DOHH2 (cell line): ENCODE data around the gene ZNF37A.

Experiments used
- H3F3A ChIP-seq: fragments of 200-600 bp; sonication (generic), shearing (Covaris generic); 2 replicates; pipeline ENCODE4 v1.6.0; 2016; ENCODE audit warnings: antibody characterized with exemption, mild to moderate bottlenecking; ENCODE audit not compliant: control insufficient read depth, insufficient read depth
- H3K27ac ChIP-seq: fragments of 200-600 bp; sonication (generic); 2 replicates; pipeline ENCODE4 v1.5.1; 2014; ENCODE audit warnings: low read depth, mild to moderate bottlenecking, low read length, moderate library complexity
- H3K27me3 ChIP-seq: fragments of 200-600 bp; sonication (generic); 2 replicates; pipeline ENCODE4 v1.6.1; 2014; ENCODE audit warnings: mild to moderate bottlenecking, low read length, mixed read lengths; ENCODE audit not compliant: control insufficient read depth
- H3K36me3 ChIP-seq: fragments of 200-600 bp; sonication (generic); 2 replicates; pipeline ENCODE4 v1.6.1; 2014; ENCODE audit warnings: mild to moderate bottlenecking, low read length, moderate library complexity, mixed read lengths; ENCODE audit not compliant: control insufficient read depth
- H3K4me1 ChIP-seq: fragments of 200-600 bp; sonication (generic); 2 replicates; pipeline ENCODE4 v1.6.1; 2014; ENCODE audit warnings: mild to moderate bottlenecking, low read length, mixed read lengths; ENCODE audit not compliant: control insufficient read depth
- H3K4me2 ChIP-seq: fragments of 200-600 bp; sonication (generic); 2 replicates; pipeline ENCODE4 v1.6.0; 2014; ENCODE audit warnings: mild to moderate bottlenecking, low read length, moderate library complexity
- H3K4me3 ChIP-seq: fragments of 200-600 bp; sonication (generic); 2 replicates; pipeline ENCODE4 v1.5.1; 2014; ENCODE audit warnings: mild to moderate bottlenecking, low read length, mixed read lengths
- H3K79me2 ChIP-seq: fragments of 200-600 bp; sonication (generic); 2 replicates; pipeline ENCODE4 v1.6.1; 2014; ENCODE audit warnings: mild to moderate bottlenecking, low read length, mixed read lengths; ENCODE audit not compliant: control insufficient read depth
- H3K9me2 ChIP-seq: fragments of 200-600 bp; sonication (generic); replicated peaks from 2 replicates; pipeline ENCODE4 v1.6.1; 2014; ENCODE audit warnings: mild to moderate bottlenecking, low read length, mixed read lengths; ENCODE audit not compliant: control insufficient read depth
- H3K9me3 ChIP-seq: fragments of 200-600 bp; sonication (generic); 2 replicates; pipeline ENCODE4 v1.6.1; 2014; ENCODE audit warnings: antibody characterized with exemption, low read length, mixed read lengths; ENCODE audit not compliant: control insufficient read depth, insufficient read depth
- H4K20me1 ChIP-seq: fragments of 200-600 bp; sonication (generic); 2 replicates; pipeline ENCODE4 v1.6.0; 2014; ENCODE audit warnings: low read depth, mild to moderate bottlenecking, antibody characterized with exemption, low read length, moderate library complexity; ENCODE audit not compliant: control insufficient read depth, insufficient read depth
- EZH2phosphoT487 ChIP-seq: fragments of 200-600 bp; sonication (generic); IDR thresholded peaks from 2 replicates; pipeline ENCODE4 v1.6.1; 2017; ENCODE audit warnings: borderline replicate concordance, mild to moderate bottlenecking, antibody characterized with exemption, low read length, moderate library complexity, mixed read lengths
- TF ChIP-seq, protein P1 (sequence below): fragments of 200-600 bp; sonication (generic); IDR thresholded peaks from one replicate; pipeline ENCODE4 v1.5.1; 2014; ENCODE audit warnings: antibody characterized with exemption, mild to moderate bottlenecking, low read depth, low read length; ENCODE audit not compliant: poor library complexity, severe bottlenecking

The ZNF37A gene

DNA sequence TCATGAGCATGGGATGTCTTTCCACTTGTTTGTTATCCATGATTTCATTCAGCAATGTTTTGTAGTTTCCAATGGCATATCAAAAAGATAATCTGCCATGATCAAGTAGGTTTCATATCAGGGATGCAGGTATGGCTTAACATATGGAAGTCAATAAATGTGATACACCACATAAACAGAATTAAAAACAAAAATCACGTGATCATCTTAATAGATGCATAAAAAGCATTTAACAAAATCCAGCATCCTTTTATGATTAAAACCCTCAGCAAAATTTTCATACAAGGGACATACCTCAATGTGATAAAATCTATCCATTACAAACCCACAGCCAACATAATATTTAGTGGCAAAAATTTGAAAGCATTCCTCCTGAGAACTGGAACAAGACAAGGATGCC lies 90.3 kb downstream of the ZNF37A start:
- no peaks in the 10 kb centered on the region for H3K9me3 ChIP-seq
- H3K4me3 ChIP-seq: no peak overlapping the region
- H3F3A ChIP-seq: no peaks in the 10 kb centered on the region
- no peak overlapping the region for H3K4me2 ChIP-seq
- no peak for TF ChIP-seq EZH2phosphoT487
- TF ChIP-seq, protein P1, sequence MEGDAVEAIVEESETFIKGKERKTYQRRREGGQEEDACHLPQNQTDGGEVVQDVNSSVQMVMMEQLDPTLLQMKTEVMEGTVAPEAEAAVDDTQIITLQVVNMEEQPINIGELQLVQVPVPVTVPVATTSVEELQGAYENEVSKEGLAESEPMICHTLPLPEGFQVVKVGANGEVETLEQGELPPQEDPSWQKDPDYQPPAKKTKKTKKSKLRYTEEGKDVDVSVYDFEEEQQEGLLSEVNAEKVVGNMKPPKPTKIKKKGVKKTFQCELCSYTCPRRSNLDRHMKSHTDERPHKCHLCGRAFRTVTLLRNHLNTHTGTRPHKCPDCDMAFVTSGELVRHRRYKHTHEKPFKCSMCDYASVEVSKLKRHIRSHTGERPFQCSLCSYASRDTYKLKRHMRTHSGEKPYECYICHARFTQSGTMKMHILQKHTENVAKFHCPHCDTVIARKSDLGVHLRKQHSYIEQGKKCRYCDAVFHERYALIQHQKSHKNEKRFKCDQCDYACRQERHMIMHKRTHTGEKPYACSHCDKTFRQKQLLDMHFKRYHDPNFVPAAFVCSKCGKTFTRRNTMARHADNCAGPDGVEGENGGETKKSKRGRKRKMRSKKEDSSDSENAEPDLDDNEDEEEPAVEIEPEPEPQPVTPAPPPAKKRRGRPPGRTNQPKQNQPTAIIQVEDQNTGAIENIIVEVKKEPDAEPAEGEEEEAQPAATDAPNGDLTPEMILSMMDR: no peak
- H3K4me1 ChIP-seq: no peaks in the 10 kb centered on the region
- no peaks in the 10 kb centered on the region for H3K36me3 ChIP-seq
- H4K20me1 ChIP-seq: no peaks in the 10 kb centered on the region
- H3K27ac ChIP-seq: no peak overlapping the region
- H3K9me2 ChIP-seq: no peaks in the 10 kb centered on the region
- H3K27me3 ChIP-seq: no peaks in the 10 kb centered on the region
- no peaks in the 10 kb centered on the region for H3K79me2 ChIP-seq
